Measurements from ENCODE around the gene RBM20. TPM values are rescaled to one million over a fixed set of nuclear protein-coding genes. Genes with fewer than 3 reads are reported as not detected.

Gene RBM20
- total RNA-seq, 1 experiment from 2014 or later = not detected

GRCh38 chr10:110681023-110681681 is 37.0 kb downstream of the RBM20 start:
- Histone ChIP-seq H3K27me3 (no peaks in the 10 kb centered on the region), H3K36me3 (no peaks in the 10 kb centered on the region), H3K4me3 (no peak overlapping the region), H3K9me3 (no peaks in the 10 kb centered on the region)
- DNase-seq = peak; percentile 17

- Histone ChIP-seq H3K36me3 (no peaks in the 10 kb centered on the region), H3K9me3 (no peaks in the 10 kb centered on the region), H3K4me3 (no peak overlapping the region), H3K27me3 (no peaks in the 10 kb centered on the region)
- no peak for DNase-seq
Observed at GRCh38 chr10:110682348-110682747, 38.2 kb downstream of the RBM20 start.

GRCh38 chr10:110684800-110685446 is 40.8 kb downstream of the RBM20 start:
- Histone ChIP-seq H3K9me3 (no peaks in the 10 kb centered on the region), H3K27me3 (no peaks in the 10 kb centered on the region), H3K4me3 (no peak overlapping the region), H3K36me3 (no peaks in the 10 kb centered on the region)
- DNase-seq = peak; percentile 51

- Histone ChIP-seq H3K27me3 (no peaks in the 10 kb centered on the region), H3K9me3 (no peaks in the 10 kb centered on the region; the same call in 1 of the 2 replicates), H3K4me3 (no peak overlapping the region), H3K36me3 (no peaks in the 10 kb centered on the region)
- peak; percentile 28 for DNase-seq
Observed at GRCh38 chr10:110686047-110686446, 41.9 kb downstream of the RBM20 start.

- Histone ChIP-seq H3K27me3 (no peaks in the 10 kb centered on the region; the same call in 1 of the 2 replicates), H3K9me3 (no peaks in the 10 kb centered on the region; the same call in 1 of the 2 replicates), H3K4me3 (no peak overlapping the region), H3K36me3 (no peaks in the 10 kb centered on the region)
- DNase-seq = no peak
Observed at GRCh38 chr10:110686949-110687348, 42.8 kb downstream of the RBM20 start.

- Histone ChIP-seq H3K27me3 (no peaks in the 10 kb centered on the region; the same call in 1 of the 2 replicates), H3K4me3 (no peak overlapping the region), H3K9me3 (no peaks in the 10 kb centered on the region; the same call in 1 of the 2 replicates), H3K36me3 (no peaks in the 10 kb centered on the region)
- no peak for DNase-seq
Observed at GRCh38 chr10:110687400-110687799, 43.3 kb downstream of the RBM20 start.

DNA sequence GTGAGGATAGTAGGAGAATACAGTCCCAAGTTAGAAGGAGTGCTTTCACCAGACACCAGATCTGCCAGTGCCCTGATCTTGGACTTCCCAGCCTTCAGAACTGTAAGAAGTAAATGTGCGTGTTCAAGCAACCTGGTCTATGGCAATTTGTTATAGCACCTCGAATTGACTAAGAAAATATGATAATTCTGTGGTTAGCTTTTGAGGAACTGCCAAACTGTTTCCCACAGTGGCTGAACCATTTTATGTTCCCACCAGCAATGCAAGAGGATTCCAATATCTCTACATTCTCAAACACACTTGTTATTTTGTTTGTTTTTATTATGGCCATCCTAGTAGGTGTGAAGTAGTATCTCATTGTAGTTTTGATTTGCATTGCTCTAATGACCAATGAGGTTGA is 47.0 kb downstream of the RBM20 start:
- H3K9me3 ChIP-seq = no peaks in the 10 kb centered on the region; the same call in 1 of the 2 replicates
- no peaks in the 10 kb centered on the region for H3K36me3 ChIP-seq
- H3K27me3 ChIP-seq = no peaks in the 10 kb centered on the region; the same call in 1 of the 2 replicates
- H3K4me3 ChIP-seq = no peak overlapping the region
- no peak for DNase-seq

DNA sequence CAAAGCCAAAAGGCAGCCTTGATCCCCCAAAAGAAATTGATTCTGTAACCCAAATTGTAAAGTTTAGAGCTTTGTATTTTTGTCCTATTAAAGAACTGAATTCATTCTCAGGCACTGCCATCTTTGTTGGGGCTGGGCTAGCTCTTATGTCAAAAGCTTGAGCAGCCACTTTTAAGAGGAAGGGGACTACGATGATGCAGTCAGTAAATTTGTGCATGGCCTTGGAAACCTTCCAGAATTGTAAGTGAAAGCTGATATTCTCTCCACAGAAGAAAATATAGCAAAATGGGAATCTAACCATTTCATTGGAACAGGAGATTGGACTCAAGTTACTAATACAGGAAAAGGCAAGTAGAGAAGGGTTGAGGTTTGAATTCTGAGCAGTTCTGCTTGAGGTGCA is 50.1 kb downstream of the RBM20 start:
- Histone ChIP-seq H3K9me3 (no peaks in the 10 kb centered on the region; the same call in 1 of the 2 replicates), H3K36me3 (no peaks in the 10 kb centered on the region), H3K27me3 (no peaks in the 10 kb centered on the region; the same call in 1 of the 2 replicates), H3K4me3 (no peak overlapping the region)
- no peak for DNase-seq

DNA sequence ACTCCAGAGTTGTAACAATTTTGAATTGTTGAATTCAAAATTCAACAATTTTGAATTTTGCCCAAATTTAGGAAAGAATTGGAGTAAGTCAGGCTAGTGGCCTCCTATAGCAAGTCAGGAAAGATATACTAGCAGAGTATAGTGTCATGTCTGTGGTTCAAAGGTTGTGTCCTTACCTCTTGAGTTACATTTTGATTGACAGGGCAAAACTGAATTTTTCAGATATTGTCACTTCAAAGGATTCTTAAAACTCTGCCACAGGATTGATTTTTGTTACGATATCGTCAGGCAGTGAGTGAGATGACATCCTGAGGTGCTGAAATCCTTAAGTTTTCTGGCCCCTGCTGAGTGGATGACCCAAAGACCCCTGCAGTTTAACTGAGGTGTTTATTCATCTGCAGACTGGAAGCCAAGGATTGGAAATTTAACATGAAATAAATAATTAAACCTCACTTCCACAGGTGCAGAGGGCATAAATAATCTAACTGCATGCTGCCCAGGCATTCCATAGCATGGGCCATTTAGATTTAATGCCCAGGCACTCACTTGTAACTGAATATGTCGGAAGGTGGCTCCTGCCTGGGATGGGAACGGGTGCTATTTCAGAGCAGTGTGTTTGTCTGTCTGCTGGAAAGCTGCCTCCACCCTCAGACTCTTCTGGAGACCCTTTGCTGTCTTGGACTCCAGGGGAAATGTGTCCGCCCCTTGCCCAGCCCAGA is 50.8 kb downstream of the RBM20 start:
- Histone ChIP-seq H3K4me3 (no peak overlapping the region), H3K27me3 (no peaks in the 10 kb centered on the region; the same call in 1 of the 2 replicates), H3K9me3 (no peaks in the 10 kb centered on the region; the same call in 1 of the 2 replicates), H3K36me3 (no peaks in the 10 kb centered on the region)
- DNase-seq = no peak

DNA sequence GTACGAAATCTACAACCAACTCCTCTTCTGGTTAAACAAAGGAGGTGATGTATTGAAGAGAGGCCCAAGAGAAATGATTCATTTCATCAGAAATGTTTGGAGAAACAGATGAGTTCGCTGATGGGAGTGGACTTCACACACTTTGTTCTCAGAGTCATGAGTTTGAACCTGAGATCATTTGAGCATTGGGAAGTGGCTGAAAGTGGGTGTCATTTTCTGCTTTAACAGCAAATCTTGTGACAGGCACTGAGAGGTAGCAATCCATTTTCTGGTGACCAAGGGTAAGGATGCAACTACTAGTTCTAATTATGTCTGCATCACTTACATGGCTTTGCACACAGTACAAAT is 51.4 kb downstream of the RBM20 start:
- H3K4me3 ChIP-seq = no peak overlapping the region
- no peaks in the 10 kb centered on the region for H3K36me3 ChIP-seq
- no peak for DNase-seq
- no peaks in the 10 kb centered on the region; the same call in 1 of the 2 replicates for H3K27me3 ChIP-seq
- no peaks in the 10 kb centered on the region; the same call in 1 of the 2 replicates for H3K9me3 ChIP-seq

DNA sequence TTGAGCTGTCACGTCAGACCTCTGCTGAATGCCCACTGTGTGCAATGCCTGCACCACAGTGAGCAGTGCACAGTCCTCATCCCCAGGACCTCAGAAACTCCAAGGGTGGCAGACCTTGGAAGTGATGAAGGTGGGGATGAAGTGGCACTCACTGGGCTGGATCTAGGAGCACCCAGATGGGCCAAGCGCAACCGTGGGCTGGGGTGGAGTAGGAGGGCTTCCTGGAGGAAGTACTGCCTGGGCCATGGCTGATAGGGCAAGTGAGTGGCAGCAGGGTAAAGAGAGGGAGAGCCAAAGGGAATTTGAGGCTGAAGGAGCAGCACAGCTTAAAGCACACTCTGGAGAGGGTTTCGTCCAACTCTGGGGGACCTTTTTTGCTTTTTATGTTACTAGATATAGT is 52.3 kb downstream of the RBM20 start:
- Histone ChIP-seq H3K4me3 (no peak overlapping the region), H3K36me3 (no peaks in the 10 kb centered on the region), H3K9me3 (no peaks in the 10 kb centered on the region), H3K27me3 (no peaks in the 10 kb centered on the region; the same call in 1 of the 2 replicates)
- DNase-seq = no peak

- no peaks in the 10 kb centered on the region for H3K9me3 ChIP-seq
- no peaks in the 10 kb centered on the region for H3K36me3 ChIP-seq
- H3K4me3 ChIP-seq = no peak overlapping the region
- H3K27me3 ChIP-seq = no peaks in the 10 kb centered on the region
- no peak for DNase-seq
Observed at GRCh38 chr10:110698340-110698739, 54.2 kb downstream of the RBM20 start.

- Histone ChIP-seq H3K9me3 (no peaks in the 10 kb centered on the region), H3K36me3 (no peaks in the 10 kb centered on the region), H3K27me3 (no peaks in the 10 kb centered on the region), H3K4me3 (no peak overlapping the region)
- no peak for DNase-seq
Observed at GRCh38 chr10:110698782-110699201, 54.7 kb downstream of the RBM20 start.

DNA sequence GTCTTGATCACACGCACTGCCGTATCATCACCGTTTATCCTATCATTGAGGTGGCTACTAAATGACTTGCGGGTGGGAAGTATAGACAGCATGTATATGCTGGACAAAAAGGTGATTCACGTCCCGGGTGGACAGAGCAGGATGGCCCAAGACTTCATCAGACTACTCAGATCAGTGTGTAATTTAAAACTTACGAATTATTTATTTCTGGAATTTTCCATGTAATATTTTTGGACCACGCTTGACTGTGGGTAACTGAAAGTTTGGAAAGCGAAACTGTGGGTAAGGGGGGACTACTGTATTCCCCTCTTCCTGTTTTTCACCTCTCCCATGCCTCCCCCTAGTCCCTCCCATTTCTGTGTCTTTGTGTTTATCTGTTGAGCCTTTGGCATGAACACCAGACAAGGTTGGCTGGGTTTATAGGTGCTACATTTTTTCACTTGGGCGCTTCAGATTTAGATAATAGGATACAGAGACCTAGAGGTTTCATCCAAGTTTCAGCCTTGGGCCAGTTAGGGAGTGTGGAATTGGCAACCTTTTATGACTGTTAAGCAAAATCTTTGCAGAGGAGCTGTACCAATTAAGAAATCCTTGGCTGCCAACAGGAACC is 55.8 kb downstream of the RBM20 start:
- DNase-seq = no peak

GRCh38 chr10:110700947-110701616 is 56.9 kb downstream of the RBM20 start:
- H3K36me3 ChIP-seq = no peaks in the 10 kb centered on the region

More for the DNA sequence above, 55.8 kb downstream of the RBM20 start:
- H3K9me3 ChIP-seq = no peaks in the 10 kb centered on the region
- no peaks in the 10 kb centered on the region for H3K36me3 ChIP-seq
- no peaks in the 10 kb centered on the region for H3K27me3 ChIP-seq
- H3K4me3 ChIP-seq = no peak overlapping the region

DNA sequence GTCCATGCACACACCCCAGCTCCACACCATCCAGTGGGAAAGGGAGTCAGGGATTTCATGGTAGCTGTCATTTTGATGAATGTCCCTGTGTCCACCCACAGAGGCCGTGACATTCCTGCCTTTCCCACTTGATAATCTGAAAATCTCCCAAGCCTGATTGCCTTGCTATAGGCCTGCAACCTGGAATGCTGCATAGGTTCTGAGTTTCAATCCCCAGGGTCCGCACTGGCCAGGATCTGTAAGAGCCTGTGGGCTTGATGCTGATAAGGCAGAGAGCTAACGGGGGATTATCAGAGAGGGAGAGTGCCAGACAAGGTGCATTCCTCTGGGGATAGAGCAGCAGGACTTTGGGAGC is 57.5 kb downstream of the RBM20 start:
- DNase-seq = no peak
- Histone ChIP-seq H3K4me3 (no peak overlapping the region), H3K27me3 (no peaks in the 10 kb centered on the region), H3K9me3 (no peaks in the 10 kb centered on the region), H3K36me3 (no peaks in the 10 kb centered on the region)

More at GRCh38 chr10:110700947-110701616, 56.9 kb downstream of the RBM20 start:
- no peak overlapping the region for H3K4me3 ChIP-seq
- no peak for DNase-seq
- H3K9me3 ChIP-seq = no peaks in the 10 kb centered on the region
- H3K27me3 ChIP-seq = no peaks in the 10 kb centered on the region

Measured in MG63 (cell line).